NCI-H1105 treated with DMSO at 0.1 percent for 48 hours (cell line): ENCODE results near the gene TGFBR3.

Source experiments
- DNase-seq: peaks from one replicate; lab custom pipeline; 2025; lab: John Stamatoyannopoulos, UW

Gene TGFBR3

DNA sequence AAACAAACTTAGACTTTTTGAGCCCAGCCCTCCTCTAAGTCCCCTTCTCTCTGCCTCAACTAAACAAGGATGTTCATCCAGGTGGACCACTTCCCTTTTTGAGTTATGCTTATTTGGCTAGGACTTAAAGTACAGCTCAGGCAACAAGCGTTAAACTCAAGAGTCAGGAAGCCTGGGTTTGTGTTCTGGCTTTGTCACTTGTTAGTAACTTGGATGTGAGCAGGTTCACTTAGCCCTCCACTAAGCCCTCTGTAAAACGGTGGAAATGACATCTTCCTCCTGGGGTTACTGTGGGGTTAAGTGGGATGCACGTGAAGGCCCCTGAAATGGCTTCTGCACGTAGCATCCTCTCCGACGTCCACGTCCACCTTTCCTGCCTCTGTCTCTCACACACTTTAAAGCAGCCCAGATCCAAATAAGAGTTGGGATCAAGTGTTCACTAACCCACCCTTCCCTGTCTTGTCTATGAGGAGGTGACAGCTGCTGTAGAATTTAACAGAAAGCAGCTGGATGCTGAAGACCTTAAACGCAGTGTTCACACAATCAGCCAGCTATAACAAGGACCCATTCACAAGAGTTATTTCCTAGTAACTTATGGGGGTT is 152.7 kb downstream of the TGFBR3 start:
- no peak for DNase-seq

DNA sequence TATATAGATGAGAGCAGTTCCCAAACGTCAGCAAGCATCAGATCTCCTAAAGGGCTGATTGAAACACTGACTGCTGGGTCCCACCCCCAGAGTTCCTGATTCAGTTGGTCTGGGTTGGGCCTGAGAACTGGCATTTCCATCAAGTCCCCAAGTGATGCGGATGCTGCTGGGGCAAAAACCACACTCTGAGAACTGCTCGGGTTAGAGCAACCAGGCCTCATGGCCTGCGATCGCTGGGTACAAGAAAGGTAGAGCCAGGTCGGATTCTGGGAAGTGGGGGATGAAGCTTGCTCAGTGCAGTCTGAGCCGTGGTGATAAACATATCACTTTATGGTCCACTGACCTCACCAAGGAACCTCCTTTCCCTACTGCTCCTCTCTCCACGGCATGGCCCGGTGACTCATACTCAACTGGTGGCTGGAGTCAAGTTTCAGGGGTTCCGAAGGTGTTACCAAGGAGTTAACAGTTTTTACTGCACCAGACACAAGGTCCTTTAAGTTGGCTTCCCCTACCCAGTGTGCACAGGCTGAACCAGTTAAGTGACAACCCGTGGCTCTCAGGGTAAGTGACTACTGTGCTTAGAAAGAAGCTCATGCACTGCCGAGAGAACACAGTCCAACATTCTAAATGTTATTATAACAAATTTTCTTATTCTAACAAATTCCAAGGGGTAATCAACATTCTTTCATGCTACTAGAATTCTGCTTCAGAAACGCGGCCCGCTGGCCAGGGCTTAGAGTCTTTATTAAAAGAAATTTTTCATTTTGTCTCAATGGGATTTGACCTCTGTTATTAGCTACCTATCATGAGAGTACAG is 153.5 kb downstream of the TGFBR3 start:
- DNase-seq: no peak

DNA sequence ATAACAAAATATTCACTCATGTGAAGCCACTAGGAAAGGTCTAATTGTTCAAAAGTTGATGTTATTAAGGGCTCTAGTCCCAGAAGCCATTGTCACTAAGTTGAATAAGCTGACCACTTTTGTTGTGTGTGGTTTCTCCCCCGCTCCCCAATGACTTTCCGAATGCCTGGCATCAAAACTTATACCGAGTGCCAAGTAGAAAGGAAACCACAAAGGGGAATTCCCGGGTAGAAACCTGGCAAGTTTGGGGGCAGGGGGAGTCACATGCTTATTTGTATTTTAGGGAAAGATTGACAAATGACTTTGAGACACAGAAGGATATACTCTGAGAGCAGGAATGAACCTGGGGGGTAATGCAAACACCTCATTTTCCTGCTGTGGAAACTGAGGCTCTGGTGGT is 154.1 kb downstream of the TGFBR3 start:
- DNase-seq: no peak

DNA sequence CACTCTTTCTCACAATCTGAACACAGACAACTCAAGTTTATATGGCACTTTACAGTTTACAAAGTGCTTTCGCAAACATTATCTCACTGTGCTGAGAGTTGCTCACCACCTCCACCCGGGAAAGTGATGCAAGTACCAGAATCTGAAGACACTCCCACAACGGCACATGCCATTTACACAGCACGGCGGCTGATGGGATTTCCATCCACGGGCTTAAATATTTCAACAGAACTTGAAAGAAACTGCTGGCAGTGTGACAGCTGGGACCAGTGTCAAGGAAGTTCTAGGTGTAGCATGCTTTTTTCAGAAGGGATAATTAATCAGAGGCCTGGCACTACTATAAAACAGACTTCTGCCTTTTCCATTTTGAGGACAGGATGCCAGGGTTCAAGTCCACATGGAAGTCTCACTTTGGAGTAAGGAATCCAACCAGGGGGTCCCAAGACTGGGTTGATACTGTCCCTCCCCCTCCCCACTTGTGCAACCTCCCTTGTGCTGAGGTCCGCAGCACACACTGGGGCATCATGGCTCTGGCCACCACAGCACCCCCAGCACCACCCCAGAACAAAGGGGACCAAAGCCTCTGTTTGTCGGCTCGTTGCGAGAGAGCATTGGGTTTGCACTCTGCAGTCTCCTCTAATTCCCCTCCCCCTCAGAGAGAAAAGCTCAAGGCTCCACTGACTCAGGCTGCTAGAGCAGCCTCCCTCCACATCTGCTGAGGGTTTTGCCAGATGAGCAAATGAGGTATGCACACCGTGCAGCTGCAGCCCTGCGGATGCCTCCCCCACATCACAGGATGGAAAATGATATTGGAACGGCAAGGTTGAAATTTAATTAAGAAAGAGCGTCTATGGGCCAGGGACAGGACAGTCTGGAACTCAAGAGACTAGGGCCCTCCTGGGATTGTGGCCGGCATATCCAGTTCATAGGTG is 154.9 kb downstream of the TGFBR3 start:
- DNase-seq: no peak

DNA sequence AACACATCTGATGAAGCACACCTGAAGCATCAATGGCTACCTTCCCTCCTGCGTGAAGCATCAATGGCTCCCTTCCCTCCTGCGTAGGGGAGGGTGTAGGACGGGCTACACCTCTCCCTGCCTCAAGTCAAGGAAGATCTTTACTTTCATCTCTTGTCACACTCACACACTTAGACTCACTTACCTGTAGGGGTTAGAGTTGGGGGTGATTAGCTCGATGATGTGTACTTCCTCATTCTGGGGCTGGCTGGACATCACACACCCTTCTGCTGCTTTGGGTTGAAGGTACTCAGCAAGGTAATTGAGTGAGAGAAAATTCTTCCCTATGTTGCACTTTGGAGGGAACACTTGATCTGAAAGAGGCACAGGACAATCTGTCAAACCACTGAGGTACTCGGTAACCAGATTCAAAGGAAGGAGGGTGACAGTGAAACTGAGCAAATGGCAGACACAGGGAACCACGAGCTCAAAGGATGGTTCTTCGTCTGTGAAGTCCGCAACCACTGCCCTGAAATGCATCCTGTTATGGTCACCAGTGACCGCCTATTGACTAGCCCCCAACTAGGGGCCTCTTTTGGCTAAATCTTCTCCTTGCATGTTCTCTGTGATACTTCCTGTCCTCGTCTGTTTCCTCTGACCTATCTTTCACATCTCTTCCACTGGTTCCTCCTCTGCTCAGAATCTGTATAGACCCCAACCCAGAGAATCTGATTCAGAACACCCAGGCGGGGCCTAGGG is 156.2 kb downstream of the TGFBR3 start:
- DNase-seq: no peak

DNA sequence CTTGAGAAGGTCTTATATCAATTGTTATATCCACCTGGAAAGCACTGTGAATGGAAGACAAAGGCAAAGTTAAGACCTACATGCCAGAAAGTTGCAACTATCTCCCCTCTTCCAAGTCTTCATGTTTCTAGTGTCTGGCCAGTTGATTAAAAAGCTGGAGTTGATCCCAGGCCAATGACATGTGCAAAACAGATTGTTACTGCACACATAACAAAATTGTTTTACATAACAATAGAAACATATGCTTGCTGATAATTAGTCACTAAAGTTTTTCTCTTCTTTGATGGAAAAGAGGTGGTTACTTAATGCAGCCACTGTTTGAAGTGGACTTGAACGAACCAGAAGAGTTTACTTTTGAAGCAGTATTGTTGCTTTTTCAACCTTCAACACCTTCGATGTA is 158.2 kb downstream of the TGFBR3 start:
- no peak for DNase-seq

DNA sequence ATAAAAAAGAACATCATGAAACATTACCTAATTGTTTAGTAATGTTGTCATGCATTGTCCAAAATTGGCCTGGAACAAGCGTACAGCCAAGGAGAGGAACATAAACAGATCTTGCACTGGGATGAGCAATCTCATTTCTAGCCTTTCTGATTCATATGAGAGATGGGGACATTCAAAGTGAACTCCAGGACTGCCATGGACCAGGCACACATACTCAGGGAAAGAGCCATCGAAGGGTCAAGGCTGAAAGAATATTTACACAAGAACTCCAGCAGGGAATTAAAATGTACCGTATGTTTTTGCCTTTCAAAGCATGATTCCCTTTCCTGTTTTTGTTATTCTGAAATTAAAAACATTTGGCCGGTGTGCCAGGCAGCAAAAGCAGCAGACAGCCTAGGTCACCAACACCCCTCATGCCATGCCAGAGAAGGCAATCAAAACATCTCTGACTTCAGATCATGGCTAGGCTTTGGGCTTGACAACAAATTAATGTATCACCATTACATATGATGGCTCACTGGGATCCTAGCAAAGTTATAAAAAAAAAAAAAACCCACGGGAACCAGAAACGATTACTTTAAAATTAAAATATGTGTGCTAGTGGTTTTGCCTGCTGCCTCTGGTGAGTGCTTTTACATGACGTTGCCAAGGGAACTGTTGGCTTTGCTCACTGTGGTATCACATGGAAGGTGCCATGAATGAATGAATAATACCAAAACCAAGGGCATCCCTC is 159.8 kb downstream of the TGFBR3 start:
- no peak for DNase-seq

DNA sequence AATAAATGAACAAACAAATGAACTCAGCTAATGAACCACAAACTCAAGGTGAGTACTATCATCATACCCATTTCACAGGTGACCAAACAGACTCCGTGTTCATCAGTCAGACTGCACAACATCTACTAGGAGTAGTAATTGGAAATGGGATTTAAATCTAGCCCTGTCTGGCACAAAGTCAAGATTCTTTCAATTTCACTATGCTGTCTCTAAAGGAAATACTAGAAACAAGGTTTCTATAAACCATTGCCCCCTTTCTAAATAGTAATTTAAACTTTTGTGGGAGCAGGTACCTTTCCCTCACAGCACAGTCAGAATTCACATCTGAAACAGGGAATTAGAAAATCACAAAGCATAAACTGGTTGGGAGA is 160.3 kb downstream of the TGFBR3 start:
- DNase-seq: no peak

DNA sequence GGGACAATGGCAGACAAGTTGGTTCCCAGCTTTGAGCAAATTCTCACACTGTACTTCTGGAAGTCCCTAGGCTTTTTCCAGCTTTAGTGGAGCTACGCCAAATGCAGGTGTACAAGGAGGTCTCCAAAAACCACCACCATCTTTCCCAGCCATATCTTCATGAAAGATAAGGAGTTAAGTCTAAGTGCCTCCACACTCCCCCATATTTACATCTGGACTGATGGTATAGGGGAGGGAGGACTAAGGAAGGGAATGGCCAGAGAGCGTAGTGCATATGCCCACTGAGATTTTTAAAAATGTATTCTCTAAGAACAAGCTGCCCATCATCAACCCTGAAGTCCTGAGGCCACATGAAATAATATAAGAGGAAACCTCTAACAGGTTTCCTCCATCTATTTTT is 161.3 kb downstream of the TGFBR3 start:
- no peak for DNase-seq

DNA sequence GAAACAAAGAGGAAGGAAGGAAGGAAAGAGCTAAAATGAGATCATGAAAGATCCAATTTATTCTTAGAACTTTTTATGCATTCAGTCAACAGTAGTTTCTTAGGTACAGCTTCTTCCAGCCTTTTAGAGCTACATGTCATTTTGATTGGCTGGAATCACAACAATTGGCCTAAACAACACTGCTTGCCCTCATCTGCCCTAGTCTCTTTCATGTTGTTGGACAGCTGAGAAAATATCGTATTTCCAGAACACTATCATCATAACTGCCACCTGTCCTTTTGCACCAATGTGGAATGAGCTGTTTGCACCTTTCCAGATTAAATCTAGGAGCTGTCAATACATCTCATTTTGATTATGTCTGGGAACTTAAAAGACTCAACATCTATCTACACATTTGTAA is 161.7 kb downstream of the TGFBR3 start:
- no peak for DNase-seq

DNA sequence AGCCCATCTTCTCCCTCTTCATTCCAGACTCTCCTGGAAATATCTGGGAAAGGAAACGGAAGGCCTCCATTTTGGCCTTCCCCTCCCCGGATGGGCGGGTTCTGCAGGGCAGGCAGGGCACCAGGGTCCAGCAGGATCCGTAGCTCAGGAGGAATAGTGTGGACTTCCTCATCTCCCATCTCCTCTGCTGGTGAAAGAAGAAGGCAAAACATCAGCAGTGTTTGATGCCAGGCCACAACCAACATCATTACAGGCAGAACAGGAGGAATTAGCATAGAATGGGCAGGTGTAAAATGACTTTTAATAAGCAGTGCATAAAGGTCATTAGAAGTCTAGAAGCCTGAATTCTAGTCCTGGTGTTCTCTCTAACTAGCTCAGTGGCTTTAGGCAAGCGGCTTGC is 165.9 kb downstream of the TGFBR3 start:
- no peak for DNase-seq

DNA sequence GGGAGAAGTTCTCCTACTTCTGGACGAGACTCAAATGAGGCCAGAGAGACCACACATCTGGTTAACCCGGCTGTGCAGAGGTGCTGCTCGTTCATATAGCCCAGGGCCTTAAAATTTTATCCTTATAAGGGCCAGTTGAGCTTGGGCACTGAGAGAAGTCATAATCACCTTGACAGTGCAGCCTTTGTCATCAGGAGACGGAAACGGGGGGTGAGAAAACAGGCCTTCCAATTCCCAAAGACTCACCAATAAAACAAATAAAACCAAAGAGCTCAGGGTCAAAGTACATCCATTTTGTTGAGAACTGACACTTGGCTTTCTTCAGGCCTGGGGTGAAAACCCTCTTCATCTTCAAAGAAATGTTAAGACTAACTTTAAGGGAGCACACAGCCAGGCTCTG is 167.1 kb downstream of the TGFBR3 start:
- DNase-seq: no peak

DNA sequence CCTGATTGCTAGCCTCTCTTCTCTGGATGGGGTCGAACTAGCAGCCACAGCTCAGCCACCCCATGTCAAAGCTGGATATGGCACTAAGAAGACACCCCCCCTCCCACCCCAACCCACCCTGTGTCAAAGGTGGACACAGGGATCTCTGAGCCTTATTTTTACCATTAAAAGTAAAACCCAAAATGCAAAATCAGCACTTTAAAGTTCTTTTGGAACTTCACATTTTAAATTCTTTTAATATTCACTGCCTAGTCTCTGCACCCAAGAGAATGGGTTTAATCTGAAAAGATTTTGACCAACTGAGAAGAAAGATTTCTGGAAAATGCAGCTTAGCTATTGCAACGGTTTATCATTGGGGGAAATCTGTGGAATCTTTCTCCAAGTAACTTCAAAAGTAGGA is 167.6 kb downstream of the TGFBR3 start:
- DNase-seq: no peak

DNA sequence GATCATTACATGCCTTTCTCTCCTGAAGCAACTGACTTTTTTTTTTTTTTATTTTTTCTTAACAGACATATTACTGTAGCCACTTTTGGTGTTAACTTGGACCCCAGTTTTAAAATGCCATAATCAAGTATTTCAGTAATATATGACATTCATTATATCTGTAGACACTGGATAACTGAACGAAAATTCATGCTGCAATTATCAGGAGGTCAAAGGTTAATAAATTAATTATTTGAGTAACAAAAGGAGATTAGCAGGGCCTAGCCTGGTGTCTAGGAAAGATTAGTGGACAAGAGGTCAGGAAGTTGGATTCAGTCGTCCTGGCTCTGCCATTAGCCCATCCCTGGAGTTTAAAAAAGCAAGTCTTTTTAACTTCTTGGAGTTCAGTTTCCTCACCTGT is 168.1 kb downstream of the TGFBR3 start:
- DNase-seq: no peak

DNA sequence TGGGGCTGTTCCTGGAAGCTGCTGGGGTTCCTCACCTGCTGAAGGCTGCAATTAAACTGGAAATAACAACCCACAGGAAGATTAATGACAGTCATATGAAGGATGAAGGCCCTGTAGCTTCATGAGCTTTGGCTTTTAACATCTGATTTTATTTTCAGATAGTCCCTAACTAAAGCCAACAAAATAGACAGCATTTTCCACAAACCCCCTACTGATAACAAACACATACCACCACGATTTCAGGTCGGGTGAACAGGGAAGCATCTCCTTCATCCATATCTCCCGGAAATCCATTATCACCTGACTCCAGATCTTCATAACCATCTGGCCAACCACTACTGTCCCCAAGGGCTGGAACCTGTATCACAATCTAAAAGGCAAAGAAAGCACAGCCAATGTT is 169.6 kb downstream of the TGFBR3 start:
- no peak for DNase-seq

DNA sequence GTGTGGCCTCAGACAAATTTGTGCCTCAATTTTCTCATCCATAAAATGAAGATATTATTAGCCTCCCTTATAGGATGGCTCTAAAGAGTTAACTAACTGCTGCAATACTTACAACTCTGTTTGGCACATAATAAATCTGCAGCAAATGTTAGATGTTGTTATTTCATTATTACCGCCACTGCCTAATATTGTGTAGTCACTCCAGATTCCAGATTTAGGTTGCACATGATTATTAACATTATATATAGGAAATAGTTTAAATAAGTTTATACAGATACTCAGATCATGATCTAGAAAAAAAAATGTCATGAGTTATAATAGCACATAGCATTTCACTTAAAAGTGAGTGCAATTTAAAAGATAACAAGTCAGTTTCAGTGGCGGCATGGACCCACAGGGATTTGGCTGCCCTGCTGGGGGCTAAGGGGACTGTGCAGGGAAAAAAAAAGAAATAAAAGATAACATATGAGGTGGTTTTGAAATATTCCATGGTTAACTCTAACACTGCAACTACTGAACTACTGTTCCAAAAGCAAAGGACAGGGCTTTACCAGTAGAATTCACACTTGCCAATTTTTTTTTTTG is 170.4 kb downstream of the TGFBR3 start:
- DNase-seq: no peak

DNA sequence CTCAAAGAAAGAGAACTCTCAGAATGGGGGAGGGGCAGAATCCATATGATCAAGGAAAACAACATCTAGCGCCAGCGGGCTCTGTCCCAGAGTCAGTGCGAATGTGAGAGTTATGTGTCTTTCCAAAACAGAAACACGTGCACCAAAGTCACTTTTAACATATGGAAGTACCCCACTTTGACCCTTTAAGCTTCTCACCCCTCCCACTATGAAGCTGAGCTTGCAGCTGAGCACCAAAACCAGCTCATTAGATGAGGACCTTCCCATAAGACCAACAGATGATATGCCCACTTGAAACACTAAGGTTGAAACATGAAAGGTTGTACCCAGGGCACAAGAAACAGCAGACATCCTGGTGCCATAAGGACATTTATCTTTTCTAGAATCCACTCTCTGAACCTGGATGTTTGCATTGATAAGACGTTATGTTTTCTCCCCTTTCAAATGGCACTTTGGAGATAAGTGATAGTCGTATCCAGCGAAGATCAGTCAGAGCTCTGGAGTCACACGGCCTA is 171.0 kb downstream of the TGFBR3 start:
- no peak for DNase-seq

DNA sequence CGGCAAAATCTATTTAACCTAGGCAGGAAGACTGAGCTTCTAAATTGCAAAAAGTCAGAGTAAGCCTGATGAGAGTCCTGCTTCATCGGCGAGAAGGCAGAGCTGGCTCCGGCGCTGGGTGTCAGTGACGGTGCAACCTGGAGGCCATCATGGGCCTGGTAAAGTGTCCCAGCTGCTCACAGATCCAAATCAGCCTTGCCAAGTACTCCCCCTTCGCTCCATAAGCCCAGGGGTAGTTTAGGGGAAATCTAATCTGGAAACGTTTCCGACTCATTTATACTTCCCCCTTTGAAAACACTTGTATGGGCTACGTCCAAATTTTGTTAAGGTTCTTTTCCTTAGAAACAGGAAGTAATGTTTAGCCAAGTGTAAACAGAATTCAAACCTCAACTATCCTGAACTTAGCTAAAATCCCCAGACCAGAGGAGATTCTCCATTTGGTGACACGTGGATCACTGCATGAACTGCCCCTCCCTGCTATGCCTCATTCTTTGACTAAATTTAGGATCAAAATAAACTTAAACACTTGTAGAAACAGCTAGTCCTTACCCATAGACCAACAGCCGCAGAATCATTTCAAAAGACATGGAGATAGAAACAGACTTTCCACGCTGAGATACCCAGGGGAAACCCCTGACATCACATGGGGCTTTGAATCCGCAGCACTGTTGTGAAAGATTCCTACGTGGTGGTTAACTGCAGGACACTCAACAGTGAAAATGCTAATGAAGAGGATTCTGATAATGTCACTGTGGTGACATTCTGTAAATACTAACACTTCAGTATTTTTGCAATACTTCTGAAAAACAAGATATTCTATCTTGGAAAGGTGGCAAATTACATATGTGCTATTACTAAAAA is 172.7 kb downstream of the TGFBR3 start:
- DNase-seq: no peak

DNA sequence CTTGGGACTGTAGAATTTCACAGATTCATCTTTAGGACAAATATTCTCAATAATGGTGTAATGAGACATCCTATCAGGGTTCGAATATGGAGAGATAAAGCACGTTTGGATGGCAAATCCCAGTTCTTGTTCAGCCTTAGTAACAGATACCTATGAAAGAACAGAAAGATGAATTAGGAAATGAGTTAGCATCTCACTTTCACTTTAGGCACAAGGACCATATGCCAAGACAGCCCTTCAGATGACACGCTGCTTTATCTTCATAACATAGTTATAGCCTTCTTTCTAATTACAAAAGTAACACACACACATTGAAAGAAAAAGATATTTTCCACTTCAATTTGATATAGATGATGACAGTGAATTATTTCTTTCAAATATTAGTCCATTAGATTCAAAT is 173.6 kb downstream of the TGFBR3 start:
- no peak for DNase-seq
